ENCODE data around the gene GPR63. TPM values are rescaled to one million over a fixed set of nuclear protein-coding genes. Genes with fewer than 3 reads are reported as not detected.

The GPR63 gene
- total and polyA plus RNA-seq, 4 donors, result 0.63 to 3.6 (median 1.1) TPM

DNA sequence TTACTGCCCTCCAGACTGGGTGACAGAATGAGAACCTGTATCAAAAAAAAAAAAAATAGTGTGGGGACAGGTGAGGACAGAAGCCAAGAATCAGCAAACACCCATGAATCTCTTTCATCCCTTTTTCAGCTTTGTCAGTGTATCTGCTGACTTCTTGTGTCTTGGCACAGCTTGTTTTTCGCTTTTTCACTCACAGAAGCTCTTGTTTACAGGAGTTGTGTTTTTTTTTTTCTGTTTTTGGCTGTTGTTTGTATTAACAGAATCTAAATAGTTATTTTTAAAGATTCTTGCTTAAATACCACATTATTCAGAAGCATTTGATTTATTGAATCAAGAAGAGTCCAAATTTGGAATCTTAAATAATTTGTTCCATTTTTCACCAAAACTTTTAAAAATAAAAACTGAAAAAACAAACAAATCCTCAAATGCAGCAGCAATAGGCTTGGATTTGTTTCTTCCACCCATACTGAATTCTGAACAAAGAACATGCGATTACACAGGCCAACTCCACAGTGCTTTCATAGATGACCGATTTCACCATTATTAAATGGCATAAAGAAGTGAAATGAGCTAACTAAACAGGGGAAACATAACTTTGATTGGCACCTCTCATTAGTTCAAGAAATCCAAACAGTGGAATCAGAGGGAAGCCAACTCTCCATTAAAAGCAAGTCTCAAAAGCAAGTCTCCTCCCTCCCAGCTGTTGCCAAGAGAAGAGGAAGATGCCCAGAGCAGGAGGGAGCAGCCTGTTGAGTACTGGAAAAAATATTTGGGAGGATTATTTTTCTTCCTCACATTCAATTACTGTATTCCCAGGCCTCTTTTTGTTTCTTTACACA is 27.2 kb upstream of the GPR63 start:
- H3K27ac ChIP-seq (ENCODE audit: low read depth in 1 of 2, low read length in 2 of 2), result no peak overlapping the region
- H3K36me3 ChIP-seq (ENCODE audit: control insufficient read depth in 1 of 2, insufficient read depth in 2 of 2, low read length in 1 of 2), result no peaks in the 10 kb centered on the region
- 31 to 83% methylated on average over 3 of the region's 3 CpGs for WGBS, 2 donors
- H3K9me3 ChIP-seq (ENCODE audit: control insufficient read depth, low read length), result peaks cover 2% of the 10 kb centered on the region
- ATAC-seq (ENCODE audit: low FRiP score) (no peak), DNase-seq (no peak)
- no peak overlapping the region for H3K4me3 ChIP-seq (ENCODE audit: low read length in 2 of 2)
- H3K4me1 ChIP-seq (ENCODE audit: control insufficient read depth in 1 of 2, insufficient read depth in 2 of 2, low read length in 2 of 2), result no peaks in the 10 kb centered on the region
- intact Hi-C loops (cut with DNase I), result no loop called here
- H3K27me3 ChIP-seq (ENCODE audit: control insufficient read depth in 1 of 2, insufficient read depth in 2 of 2, low read length in 1 of 2), result no peaks in the 10 kb centered on the region

DNA sequence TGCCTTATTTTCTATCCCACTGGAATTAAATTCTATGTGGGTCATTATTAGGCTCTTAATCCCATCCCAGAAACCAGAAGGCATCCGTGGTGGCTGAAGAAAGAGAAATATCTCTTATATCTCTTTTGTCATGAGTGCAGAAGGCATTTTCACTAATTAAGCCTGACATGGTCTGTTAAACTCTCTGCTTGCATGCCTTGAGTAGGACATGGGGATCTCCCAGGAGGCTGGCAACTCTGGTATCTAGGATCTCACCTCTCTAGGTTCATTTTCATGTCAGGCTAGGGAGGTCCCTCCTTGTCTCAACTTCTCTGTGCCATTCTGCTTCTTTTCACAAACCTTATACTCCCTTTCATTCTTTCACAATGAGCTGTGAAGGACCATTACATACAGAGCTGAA is 25.3 kb upstream of the GPR63 start:
- Histone ChIP-seq H3K4me3 (ENCODE audit: low read length in 2 of 2) (no peak overlapping the region), H3K27me3 (ENCODE audit: control insufficient read depth in 1 of 2, insufficient read depth in 2 of 2, low read length in 1 of 2) (no peaks in the 10 kb centered on the region), H3K36me3 (ENCODE audit: control insufficient read depth in 1 of 2, insufficient read depth in 2 of 2, low read length in 1 of 2) (no peaks in the 10 kb centered on the region), H3K27ac (ENCODE audit: low read depth in 1 of 2, low read length in 2 of 2) (no peak overlapping the region), H3K9me3 (ENCODE audit: control insufficient read depth, low read length) (peaks cover 2% of the 10 kb centered on the region), H3K4me1 (ENCODE audit: control insufficient read depth in 1 of 2, insufficient read depth in 2 of 2, low read length in 2 of 2) (no peaks in the 10 kb centered on the region)
- DNase-seq (no peak), ATAC-seq (ENCODE audit: low FRiP score) (no peak)
- intact Hi-C loops (cut with DNase I), result no loop called here
- 56 to 67% methylated on average over 1 of the region's 1 CpG for WGBS, 2 donors

DNA sequence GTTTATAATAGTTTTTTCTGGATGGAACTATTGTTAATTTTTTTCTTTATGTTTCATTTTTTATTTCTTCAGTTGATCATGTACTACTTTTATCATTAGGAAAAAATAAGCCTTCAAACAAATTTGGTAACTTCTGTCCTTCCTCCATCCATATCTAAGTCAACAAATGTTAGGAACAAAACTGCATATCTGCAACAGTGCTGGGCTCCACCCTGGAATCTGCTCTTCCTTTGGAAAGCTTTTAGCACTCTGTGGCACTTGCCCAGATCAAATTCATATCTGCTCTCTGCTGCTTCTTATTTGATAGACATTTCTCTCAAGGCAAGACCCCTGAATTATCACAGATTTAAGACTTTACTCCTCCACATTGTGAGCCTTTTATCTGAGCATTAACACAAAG is 24.3 kb upstream of the GPR63 start:
- no peaks in the 10 kb centered on the region for H3K27me3 ChIP-seq (ENCODE audit: control insufficient read depth in 1 of 2, insufficient read depth in 2 of 2, low read length in 1 of 2)
- no peak overlapping the region for H3K27ac ChIP-seq (ENCODE audit: low read depth in 1 of 2, low read length in 2 of 2)
- intact Hi-C loops (cut with DNase I), result no loop called here
- ATAC-seq (ENCODE audit: low FRiP score) (no peak), DNase-seq (no peak)
- H3K36me3 ChIP-seq (ENCODE audit: control insufficient read depth in 1 of 2, insufficient read depth in 2 of 2, low read length in 1 of 2), result no peaks in the 10 kb centered on the region
- H3K9me3 ChIP-seq (ENCODE audit: control insufficient read depth, low read length), result peaks cover 2% of the 10 kb centered on the region
- no peaks in the 10 kb centered on the region for H3K4me1 ChIP-seq (ENCODE audit: control insufficient read depth in 1 of 2, insufficient read depth in 2 of 2, low read length in 2 of 2)
- no peak overlapping the region for H3K4me3 ChIP-seq (ENCODE audit: low read length in 2 of 2)

DNA sequence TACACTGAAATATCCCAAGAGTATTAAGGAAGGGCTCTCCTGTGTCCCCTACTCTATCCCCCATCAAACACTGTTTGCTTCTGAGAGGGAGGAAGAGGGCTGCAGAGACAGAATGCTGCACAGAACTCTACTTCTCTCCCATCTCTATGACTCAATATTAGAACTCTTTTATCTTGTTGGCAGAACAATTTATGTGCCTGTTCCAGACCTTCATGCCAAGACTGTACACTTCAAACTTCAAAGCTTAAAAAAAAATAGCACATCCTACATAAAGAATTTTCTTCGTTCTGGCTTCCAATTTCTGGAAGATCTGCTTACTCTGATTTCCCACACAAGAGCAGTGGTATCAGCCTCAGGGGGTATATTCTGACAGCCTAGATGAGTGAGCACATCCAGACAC is 19.6 kb upstream of the GPR63 start:
- intact Hi-C loops (cut with DNase I), result no loop called here
- ATAC-seq (ENCODE audit: low FRiP score) (no peak), DNase-seq (no peak)
- peaks cover 2% of the 10 kb centered on the region for H3K9me3 ChIP-seq (ENCODE audit: control insufficient read depth, low read length)
- H3K4me3 ChIP-seq (ENCODE audit: low read length in 2 of 2), result no peak overlapping the region
- 28 to 41% methylated on average over 1 of the region's 1 CpG for WGBS, 2 donors
- no peak overlapping the region for H3K27ac ChIP-seq (ENCODE audit: low read depth in 1 of 2, low read length in 2 of 2)
- no peaks in the 10 kb centered on the region for H3K36me3 ChIP-seq (ENCODE audit: control insufficient read depth in 1 of 2, insufficient read depth in 2 of 2, low read length in 1 of 2)
- no peaks in the 10 kb centered on the region for H3K4me1 ChIP-seq (ENCODE audit: control insufficient read depth in 1 of 2, insufficient read depth in 2 of 2, low read length in 2 of 2)
- no peaks in the 10 kb centered on the region for H3K27me3 ChIP-seq (ENCODE audit: control insufficient read depth in 1 of 2, insufficient read depth in 2 of 2, low read length in 1 of 2)

DNA sequence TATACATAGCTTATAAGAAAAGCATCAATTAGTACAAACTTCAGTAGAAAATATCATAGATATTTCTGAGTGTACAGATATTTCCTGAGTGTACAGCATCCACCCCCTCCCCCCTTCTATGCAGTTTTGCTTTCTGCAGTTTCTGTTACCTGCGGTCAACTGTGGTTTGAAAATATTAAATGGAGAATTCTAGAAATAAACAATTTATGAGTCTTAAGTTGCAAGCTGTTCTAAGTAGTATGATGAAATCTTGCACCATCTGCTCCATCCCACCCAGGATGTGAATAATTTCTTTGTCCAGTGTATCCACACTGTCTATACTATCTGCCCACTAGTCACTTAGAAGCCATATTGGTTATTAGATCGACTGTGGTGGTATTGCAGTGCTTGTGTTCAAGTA is 15.8 kb upstream of the GPR63 start:
- Histone ChIP-seq H3K4me1 (ENCODE audit: control insufficient read depth in 1 of 2, insufficient read depth in 2 of 2, low read length in 2 of 2) (no peaks in the 10 kb centered on the region), H3K4me3 (ENCODE audit: low read length in 2 of 2) (no peak overlapping the region), H3K36me3 (ENCODE audit: control insufficient read depth in 1 of 2, insufficient read depth in 2 of 2, low read length in 1 of 2) (no peaks in the 10 kb centered on the region), H3K27me3 (ENCODE audit: control insufficient read depth in 1 of 2, insufficient read depth in 2 of 2, low read length in 1 of 2) (no peaks in the 10 kb centered on the region), H3K27ac (ENCODE audit: low read depth in 1 of 2, low read length in 2 of 2) (no peak overlapping the region), H3K9me3 (ENCODE audit: control insufficient read depth, low read length) (no peaks in the 10 kb centered on the region)
- ATAC-seq (ENCODE audit: low FRiP score) (no peak), DNase-seq (no peak)
- WGBS, 2 donors, result 81 to 85% methylated on average over 2 of the region's 2 CpGs
- intact Hi-C loops (cut with DNase I), result no loop called here

DNA sequence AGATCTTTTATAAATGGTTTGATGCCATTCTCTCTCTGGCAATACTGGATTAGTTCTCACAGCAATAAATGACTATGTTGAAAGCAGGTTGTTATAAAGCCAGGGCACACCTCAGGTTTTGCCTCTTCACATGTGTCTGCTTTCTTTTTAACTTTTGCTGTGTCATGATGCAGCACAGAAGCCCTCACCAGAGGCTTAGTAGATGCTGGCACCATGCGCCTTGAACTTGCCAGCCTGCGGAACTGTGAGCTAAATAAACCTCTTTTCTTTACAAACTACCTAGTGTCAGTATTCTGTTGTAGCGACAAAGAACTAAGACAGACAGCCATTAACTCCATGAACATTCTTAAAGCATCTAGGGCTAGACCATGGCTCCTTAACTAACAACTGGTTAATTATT is 15.3 kb upstream of the GPR63 start:
- intact Hi-C loops (cut with DNase I), result no loop called here
- WGBS, 2 donors, result 94% methylated on average over 3 of the region's 3 CpGs
- DNase-seq (no peak), ATAC-seq (ENCODE audit: low FRiP score) (no peak)
- H3K27ac ChIP-seq (ENCODE audit: low read depth in 1 of 2, low read length in 2 of 2), result no peak overlapping the region
- no peak overlapping the region for H3K4me3 ChIP-seq (ENCODE audit: low read length in 2 of 2)
- H3K9me3 ChIP-seq (ENCODE audit: control insufficient read depth, low read length), result no peaks in the 10 kb centered on the region
- H3K4me1 ChIP-seq (ENCODE audit: control insufficient read depth in 1 of 2, insufficient read depth in 2 of 2, low read length in 2 of 2), result no peaks in the 10 kb centered on the region
- H3K27me3 ChIP-seq (ENCODE audit: control insufficient read depth in 1 of 2, insufficient read depth in 2 of 2, low read length in 1 of 2), result no peaks in the 10 kb centered on the region
- no peaks in the 10 kb centered on the region for H3K36me3 ChIP-seq (ENCODE audit: control insufficient read depth in 1 of 2, insufficient read depth in 2 of 2, low read length in 1 of 2)

DNA sequence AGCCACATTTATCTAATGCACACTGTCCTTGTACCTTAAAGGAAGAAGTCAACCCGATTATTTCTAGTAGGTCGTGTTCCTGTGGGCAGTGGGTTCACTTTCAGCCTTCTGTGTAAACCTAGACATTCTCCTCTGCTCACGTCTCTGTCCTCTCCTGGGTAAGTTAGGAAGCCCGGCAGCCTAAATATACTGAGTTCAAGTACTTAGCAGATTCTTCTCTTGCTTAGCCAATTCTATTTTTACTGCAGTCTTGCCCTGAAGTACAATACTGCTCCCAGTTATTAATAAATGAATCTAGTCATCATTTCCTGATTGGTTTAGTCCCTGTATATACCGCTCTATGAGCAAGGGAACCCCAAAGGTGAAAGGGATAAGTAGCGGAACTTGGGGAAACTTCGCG is 14.6 kb upstream of the GPR63 start:
- Histone ChIP-seq H3K4me1 (ENCODE audit: control insufficient read depth in 1 of 2, insufficient read depth in 2 of 2, low read length in 2 of 2) (no peaks in the 10 kb centered on the region), H3K4me3 (ENCODE audit: low read length in 2 of 2) (no peak overlapping the region), H3K27me3 (ENCODE audit: control insufficient read depth in 1 of 2, insufficient read depth in 2 of 2, low read length in 1 of 2) (no peaks in the 10 kb centered on the region), H3K27ac (ENCODE audit: low read depth in 1 of 2, low read length in 2 of 2) (no peak overlapping the region), H3K36me3 (ENCODE audit: control insufficient read depth in 1 of 2, insufficient read depth in 2 of 2, low read length in 1 of 2) (no peaks in the 10 kb centered on the region), H3K9me3 (ENCODE audit: control insufficient read depth, low read length) (no peaks in the 10 kb centered on the region)
- 57 to 84% methylated on average over 8 of the region's 8 CpGs for WGBS, 2 donors
- intact Hi-C loops (cut with DNase I), result no loop called here
- ATAC-seq (ENCODE audit: low FRiP score) (no peak), DNase-seq (no peak)

DNA sequence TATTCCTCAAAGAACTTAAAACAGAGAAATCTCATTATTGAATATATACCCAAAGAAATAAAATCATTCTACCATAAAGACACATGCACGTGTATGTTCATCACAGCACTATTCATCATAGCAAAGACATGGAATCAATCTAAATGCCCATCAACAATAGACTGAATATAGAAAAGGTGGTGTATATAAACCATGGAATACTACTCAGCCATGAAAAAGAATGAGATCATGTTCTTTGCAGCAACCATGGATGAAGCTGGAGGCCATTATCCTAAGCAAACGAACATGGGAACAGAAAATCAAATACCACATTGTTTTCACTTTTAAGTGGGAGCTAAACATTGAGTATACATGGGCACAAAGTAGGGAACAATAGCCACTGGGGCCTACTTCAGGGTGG is 12.3 kb upstream of the GPR63 start:
- H3K27me3 ChIP-seq (ENCODE audit: control insufficient read depth in 1 of 2, insufficient read depth in 2 of 2, low read length in 1 of 2), result no peaks in the 10 kb centered on the region
- no peak for DNase-seq
- no peaks in the 10 kb centered on the region for H3K4me1 ChIP-seq (ENCODE audit: control insufficient read depth in 1 of 2, insufficient read depth in 2 of 2, low read length in 2 of 2)
- no peak for ATAC-seq (ENCODE audit: low FRiP score)
- WGBS, 2 donors, result 71 to 75% methylated on average over 2 of the region's 2 CpGs
- H3K27ac ChIP-seq (ENCODE audit: low read depth in 1 of 2, low read length in 2 of 2), result no peak overlapping the region
- no peak overlapping the region for H3K4me3 ChIP-seq (ENCODE audit: low read length in 2 of 2)
- no peaks in the 10 kb centered on the region for H3K36me3 ChIP-seq (ENCODE audit: control insufficient read depth in 1 of 2, insufficient read depth in 2 of 2, low read length in 1 of 2)
- no peaks in the 10 kb centered on the region for H3K9me3 ChIP-seq (ENCODE audit: control insufficient read depth, low read length)
- intact Hi-C loops (cut with DNase I), result no loop called here

DNA sequence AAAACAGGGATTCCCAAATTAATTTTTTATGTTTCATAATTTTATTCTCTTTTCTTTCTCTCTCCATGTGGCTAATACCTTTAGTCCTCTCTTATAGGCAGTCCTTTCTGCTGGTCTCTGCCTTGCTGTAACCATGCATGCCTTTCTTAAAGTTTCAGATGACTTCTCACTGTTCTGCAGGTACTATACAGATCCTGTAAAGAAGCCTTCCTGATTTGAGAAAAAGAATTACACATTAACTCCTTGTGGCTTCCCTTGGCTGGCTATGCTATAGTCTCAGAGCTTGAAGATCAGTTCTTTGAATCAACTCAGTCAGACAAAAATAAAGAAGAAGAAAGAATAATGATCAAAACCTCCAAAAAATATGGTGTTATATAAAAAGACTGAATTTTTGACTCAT is 7.3 kb upstream of the GPR63 start:
- no peaks in the 10 kb centered on the region for H3K36me3 ChIP-seq (ENCODE audit: control insufficient read depth in 1 of 2, insufficient read depth in 2 of 2, low read length in 1 of 2)
- no peak overlapping the region for H3K4me3 ChIP-seq (ENCODE audit: low read length in 2 of 2)
- no peak for DNase-seq
- H3K4me1 ChIP-seq (ENCODE audit: control insufficient read depth in 1 of 2, insufficient read depth in 2 of 2, low read length in 2 of 2), result no peaks in the 10 kb centered on the region
- ATAC-seq (ENCODE audit: low FRiP score), result no peak
- intact Hi-C loops (cut with DNase I), result no loop called here
- no peaks in the 10 kb centered on the region for H3K27me3 ChIP-seq (ENCODE audit: control insufficient read depth in 1 of 2, insufficient read depth in 2 of 2, low read length in 1 of 2)
- H3K27ac ChIP-seq (ENCODE audit: low read depth in 1 of 2, low read length in 2 of 2), result no peak overlapping the region
- no peaks in the 10 kb centered on the region for H3K9me3 ChIP-seq (ENCODE audit: control insufficient read depth, low read length)
